ENCODE data around the gene CACTIN. TPM values are rescaled to one million over a fixed set of nuclear protein-coding genes. Genes with fewer than 3 reads are reported as not detected.

Gene CACTIN
- polyA plus RNA-seq, 1 experiment, result 9.3 TPM

DNA sequence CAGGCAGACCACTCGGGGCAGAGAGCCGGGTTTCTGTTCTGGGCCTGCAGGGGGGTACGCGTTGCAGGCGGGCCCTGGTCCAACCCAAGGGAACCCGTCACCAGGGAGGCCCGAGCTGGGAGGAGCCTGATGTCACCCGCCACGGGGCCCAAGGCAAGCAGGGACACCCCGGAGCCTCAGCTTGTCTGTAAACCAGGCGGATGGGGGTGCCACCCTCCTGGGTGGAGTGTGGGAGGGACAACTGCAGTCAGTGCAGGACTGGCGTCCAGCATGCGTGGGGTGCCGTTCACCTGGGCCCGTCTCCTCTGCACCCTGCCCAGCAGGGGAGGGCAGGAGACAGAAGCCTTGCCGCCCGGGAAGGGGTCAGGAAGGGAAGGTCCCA lies 7.0 kb downstream of the CACTIN start:
- TF ChIP-seq, protein P1, sequence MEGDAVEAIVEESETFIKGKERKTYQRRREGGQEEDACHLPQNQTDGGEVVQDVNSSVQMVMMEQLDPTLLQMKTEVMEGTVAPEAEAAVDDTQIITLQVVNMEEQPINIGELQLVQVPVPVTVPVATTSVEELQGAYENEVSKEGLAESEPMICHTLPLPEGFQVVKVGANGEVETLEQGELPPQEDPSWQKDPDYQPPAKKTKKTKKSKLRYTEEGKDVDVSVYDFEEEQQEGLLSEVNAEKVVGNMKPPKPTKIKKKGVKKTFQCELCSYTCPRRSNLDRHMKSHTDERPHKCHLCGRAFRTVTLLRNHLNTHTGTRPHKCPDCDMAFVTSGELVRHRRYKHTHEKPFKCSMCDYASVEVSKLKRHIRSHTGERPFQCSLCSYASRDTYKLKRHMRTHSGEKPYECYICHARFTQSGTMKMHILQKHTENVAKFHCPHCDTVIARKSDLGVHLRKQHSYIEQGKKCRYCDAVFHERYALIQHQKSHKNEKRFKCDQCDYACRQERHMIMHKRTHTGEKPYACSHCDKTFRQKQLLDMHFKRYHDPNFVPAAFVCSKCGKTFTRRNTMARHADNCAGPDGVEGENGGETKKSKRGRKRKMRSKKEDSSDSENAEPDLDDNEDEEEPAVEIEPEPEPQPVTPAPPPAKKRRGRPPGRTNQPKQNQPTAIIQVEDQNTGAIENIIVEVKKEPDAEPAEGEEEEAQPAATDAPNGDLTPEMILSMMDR (IDR thresholded peaks at IDR 0.05; ENCODE audit: low read depth, low read length), result no peak
- ChIA-PET CTCF (interaction anchor here (0.5 to 1.8 kb wide), 2 partner anchors 315 to 324 kb away, joined by 4 to 8 read pairs; no protein-coding TSS in a partner anchor), POLR2A (no interaction called here)
- Histone ChIP-seq H3K27ac (ENCODE audit: low read depth, low read length) (no peak overlapping the region), H3K4me3 (ENCODE audit: low read depth, low read length) (no peak overlapping the region), H3K27me3 (ENCODE audit: control insufficient read depth, insufficient read depth, low read length) (no peaks in the 10 kb centered on the region), H3K9me3 (ENCODE audit: control insufficient read depth, insufficient read depth, low read length) (no peaks in the 10 kb centered on the region; the same call in 1 of the 2 replicates)
- no peak for DNase-seq (ENCODE audit: low read depth, low spot score)

DNA sequence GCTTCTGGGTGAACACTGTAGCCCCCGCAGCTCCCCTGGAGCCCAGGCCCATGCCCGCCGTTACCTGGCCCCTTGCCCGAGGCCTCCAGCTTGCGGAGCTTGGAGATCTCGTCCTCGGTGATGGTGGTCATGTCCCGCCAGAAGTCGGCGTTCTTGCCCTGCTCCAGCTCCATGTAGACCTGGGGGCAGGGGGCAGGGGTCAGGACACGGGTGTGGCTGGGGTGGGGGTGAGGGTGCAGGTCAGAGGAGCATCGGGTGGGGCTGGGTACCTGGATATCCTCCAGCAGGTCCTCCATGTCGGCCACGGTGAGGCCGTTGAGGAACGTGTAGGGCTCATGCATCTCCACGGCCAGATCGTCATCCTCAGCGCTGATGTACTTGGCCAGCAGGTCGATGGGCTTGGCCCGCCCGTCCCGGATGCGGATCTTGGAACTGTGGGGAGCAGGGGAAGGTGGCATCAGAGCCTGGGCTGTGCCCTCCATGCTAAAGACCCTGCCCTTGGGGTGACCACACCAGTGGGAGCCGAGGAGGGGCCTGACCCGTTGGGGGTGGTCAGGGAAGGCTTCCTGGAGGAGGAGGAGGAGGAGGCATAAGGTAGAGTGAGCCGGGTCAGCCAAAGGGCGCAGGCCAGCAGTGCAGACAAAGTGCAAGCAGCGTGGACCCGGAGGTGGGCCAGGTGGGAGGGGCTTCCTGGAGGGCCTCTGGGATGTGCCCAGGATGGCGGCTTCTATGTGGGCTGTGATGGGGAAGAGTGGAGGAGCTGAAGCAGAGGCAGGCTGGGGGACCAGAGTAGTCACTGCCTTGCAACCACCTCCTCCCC lies 7.6 kb downstream of the CACTIN start:
- POLR2A ChIA-PET, result no interaction called here
- DNase-seq (ENCODE audit: low read depth, low spot score), result no peak
- no peak overlapping the region for H3K4me3 ChIP-seq (ENCODE audit: low read depth, low read length)
- CTCF ChIA-PET, result interaction anchor here (0.5 to 1.8 kb wide), 7 partner anchors 8 to 323 kb away, joined by 3 to 8 read pairs (median 5); partner anchors contain the start of gene MRPL54
- no peaks in the 10 kb centered on the region; the same call in 1 of the 2 replicates for H3K9me3 ChIP-seq (ENCODE audit: control insufficient read depth, insufficient read depth, low read length)
- H3K27me3 ChIP-seq (ENCODE audit: control insufficient read depth, insufficient read depth, low read length), result no peaks in the 10 kb centered on the region
- TF ChIP-seq, protein P1 (IDR thresholded peaks at IDR 0.05; ENCODE audit: low read depth, low read length), result peak; percentile 3; the same call in 1 of the 2 replicates
- no peak overlapping the region for H3K27ac ChIP-seq (ENCODE audit: low read depth, low read length)

DNA sequence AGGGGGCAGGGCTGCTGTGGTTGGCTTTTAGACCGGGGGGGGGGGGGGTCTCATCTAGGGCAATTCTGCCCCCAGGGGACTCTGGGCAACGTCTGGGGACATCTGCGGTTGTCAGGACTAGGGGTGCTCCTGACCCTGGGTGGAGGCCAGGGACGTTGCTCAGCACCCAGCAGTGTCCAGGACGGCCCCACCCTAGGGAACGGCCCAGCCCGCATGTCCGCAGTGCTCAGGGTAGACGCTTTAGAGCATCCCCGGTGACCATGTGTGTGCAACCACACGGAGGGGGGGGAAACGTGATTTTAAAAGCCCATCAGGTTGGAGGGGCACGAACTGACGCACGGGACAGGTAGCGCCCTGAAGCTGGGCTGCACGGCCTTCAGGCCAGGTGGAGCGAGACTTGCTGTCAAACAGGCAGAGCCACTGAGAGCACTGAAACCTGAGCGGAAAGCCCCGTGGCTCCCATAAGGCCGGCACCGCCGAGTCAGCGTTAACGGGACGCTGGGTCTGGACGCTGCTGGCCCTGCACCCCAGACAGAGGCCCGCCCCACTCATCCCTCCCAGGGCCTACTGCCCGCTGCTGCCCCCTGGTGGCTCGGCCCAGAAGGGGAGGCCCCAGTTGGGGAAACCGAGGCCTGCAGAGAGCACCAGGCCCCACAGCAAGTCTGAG lies 8.3 kb downstream of the CACTIN start:
- Histone ChIP-seq H3K9me3 (ENCODE audit: control insufficient read depth, insufficient read depth, low read length) (no peaks in the 10 kb centered on the region; the same call in 1 of the 2 replicates), H3K27ac (ENCODE audit: low read depth, low read length) (no peak overlapping the region), H3K27me3 (ENCODE audit: control insufficient read depth, insufficient read depth, low read length) (no peaks in the 10 kb centered on the region), H3K4me3 (ENCODE audit: low read depth, low read length) (no peak overlapping the region)
- TF ChIP-seq, protein P1 (IDR thresholded peaks at IDR 0.05; ENCODE audit: low read depth, low read length), result peak; percentile 93
- DNase-seq (ENCODE audit: low read depth, low spot score), result peak; percentile 15
- CTCF ChIA-PET, result interaction anchor here (0.6 to 1.8 kb wide), 7 partner anchors 9 to 313 kb away, joined by 3 to 8 read pairs (median 5); partner anchors contain the start of gene MRPL54
- POLR2A ChIA-PET, result no interaction called here

DNA sequence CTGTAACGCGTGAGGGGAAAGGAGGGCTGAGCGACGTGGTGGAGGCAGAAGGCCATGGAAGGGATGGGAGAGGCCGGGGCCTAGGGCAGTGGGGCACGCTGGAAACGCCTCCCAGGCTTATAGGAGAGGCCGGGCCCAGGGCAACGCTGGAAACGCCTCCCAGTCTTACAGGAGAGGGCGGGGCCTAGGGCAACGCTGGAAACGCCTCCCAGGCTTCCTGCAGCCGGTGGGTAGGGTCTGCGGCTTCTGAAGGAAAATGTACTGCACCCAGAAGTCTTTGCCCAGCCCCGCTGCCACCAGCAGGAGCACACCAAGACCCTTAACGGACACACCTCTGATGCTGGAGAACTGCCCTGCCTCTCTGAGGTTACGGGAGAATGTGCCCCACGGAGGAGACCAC lies 9.1 kb downstream of the CACTIN start:
- no peak for DNase-seq (ENCODE audit: low read depth, low spot score)
- ChIA-PET CTCF (interaction anchor here (1.0 kb wide), 1 partner anchor 9 kb away, joined by 3 read pairs; no protein-coding TSS in a partner anchor), POLR2A (no interaction called here)
- Histone ChIP-seq H3K27ac (ENCODE audit: low read depth, low read length) (no peak overlapping the region), H3K4me3 (ENCODE audit: low read depth, low read length) (no peak overlapping the region), H3K9me3 (ENCODE audit: control insufficient read depth, insufficient read depth, low read length) (peaks cover 3% of the 10 kb centered on the region; the same call in 1 of the 2 replicates), H3K27me3 (ENCODE audit: control insufficient read depth, insufficient read depth, low read length) (no peaks in the 10 kb centered on the region)
- TF ChIP-seq, protein P1 (IDR thresholded peaks at IDR 0.05; ENCODE audit: low read depth, low read length), result no peak

Measured in AG04450 (cell line).